ENCODE data around the gene SLC35F3. TPM values are rescaled to one million over a fixed set of nuclear protein-coding genes. Genes with fewer than 3 reads are reported as not detected.

The SLC35F3 gene
- total and polyA plus RNA-seq, 2 donors: 0.04 to 0.32 TPM

DNA sequence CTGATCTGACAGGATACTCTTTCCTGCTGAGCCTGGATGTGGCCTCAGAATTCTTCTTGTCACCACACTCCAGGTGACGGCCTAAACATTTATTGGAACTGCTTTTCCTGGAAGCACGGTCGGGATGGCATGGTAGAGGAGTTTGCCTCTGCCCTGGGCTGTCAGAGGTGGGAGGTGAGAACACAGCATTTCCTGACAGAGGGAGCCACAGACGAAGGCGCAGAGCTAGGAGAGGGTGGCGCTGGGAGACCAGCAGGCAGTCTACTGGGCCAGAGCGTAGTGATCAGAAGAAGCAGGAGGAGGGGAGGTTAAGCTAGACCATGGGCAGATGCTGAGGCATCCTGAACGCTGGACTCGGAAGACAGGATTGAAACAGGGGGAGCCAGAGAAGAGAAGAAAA, 315.2 kb downstream of the SLC35F3 start:
- H3K4me1 ChIP-seq (ENCODE audit: insufficient read depth): no peaks in the 10 kb centered on the region
- no peak for DNase-seq (ENCODE audit: extremely low spot score)
- no peak overlapping the region for H3K4me3 ChIP-seq (ENCODE audit: low read depth, low read length)
- H3K36me3 ChIP-seq (ENCODE audit: insufficient read depth): no peaks in the 10 kb centered on the region
- WGBS: 70% methylated on average over 9 of the region's 9 CpGs
- H3K27ac ChIP-seq (ENCODE audit: low read depth): no peak overlapping the region

DNA sequence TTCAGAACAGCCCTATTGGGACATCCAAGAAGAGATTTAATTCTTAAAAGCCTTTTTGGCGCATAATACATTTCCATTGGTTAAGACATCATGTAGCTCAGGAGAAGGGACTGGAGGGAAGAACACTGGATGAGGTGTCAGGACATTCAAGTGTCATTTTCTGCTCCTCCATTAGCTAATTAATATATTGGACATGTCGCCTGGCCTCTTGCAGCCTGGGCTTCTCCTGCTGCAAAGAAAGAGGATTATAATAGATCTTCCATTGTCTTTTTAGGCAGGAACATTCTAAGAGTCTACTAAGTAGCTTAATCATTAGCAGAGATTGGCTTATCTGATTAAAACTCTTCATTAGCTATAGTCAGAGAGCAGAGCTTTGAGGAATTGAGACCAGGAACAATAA, 317.1 kb downstream of the SLC35F3 start:
- Histone ChIP-seq H3K36me3 (ENCODE audit: insufficient read depth) (no peaks in the 10 kb centered on the region), H3K4me3 (ENCODE audit: low read depth, low read length) (no peak overlapping the region), H3K4me1 (ENCODE audit: insufficient read depth) (no peaks in the 10 kb centered on the region), H3K27ac (ENCODE audit: low read depth) (no peak overlapping the region)
- no peak for DNase-seq (ENCODE audit: extremely low spot score)
- 88% methylated on average over 2 of the region's 2 CpGs for WGBS

DNA sequence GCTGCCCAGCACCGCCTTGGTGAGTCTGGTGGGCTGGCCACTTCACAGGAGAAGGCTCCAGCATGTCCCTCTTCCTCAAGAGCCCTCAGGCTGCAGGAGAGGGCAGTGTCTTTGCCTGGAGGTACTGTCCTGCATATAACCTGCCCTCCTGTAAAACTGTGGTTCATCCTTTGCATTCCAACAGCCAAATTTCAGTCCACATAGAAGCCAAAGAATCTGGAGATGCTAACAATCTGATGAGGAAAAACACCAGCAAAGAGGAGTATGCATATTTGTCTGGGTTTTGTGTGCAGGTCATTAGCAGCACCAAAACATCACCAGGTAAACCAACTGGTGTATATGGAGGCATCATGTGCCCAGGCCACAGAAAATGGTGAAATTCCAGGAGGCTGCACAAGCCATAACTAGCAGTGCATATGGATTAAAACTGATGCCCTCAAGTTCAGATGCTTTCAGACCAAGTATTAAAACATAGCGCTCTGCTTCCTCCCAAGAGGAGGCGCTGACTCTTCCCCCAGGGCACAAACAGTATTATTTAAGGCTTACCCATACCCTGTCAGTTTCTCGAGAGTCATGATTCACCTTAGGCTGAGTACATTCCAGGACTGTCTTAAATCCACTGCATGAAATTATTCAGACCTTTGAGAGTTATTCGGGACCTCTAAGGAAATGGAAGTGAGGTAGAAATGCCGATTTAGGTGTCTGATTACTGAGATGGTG, 318.2 kb downstream of the SLC35F3 start:
- WGBS: 80% methylated on average over 6 of the region's 6 CpGs
- Histone ChIP-seq H3K4me3 (ENCODE audit: low read depth, low read length) (no peak overlapping the region), H3K4me1 (ENCODE audit: insufficient read depth) (no peaks in the 10 kb centered on the region), H3K27ac (ENCODE audit: low read depth) (no peak overlapping the region), H3K36me3 (ENCODE audit: insufficient read depth) (no peaks in the 10 kb centered on the region)
- DNase-seq (ENCODE audit: extremely low spot score): no peak

DNA sequence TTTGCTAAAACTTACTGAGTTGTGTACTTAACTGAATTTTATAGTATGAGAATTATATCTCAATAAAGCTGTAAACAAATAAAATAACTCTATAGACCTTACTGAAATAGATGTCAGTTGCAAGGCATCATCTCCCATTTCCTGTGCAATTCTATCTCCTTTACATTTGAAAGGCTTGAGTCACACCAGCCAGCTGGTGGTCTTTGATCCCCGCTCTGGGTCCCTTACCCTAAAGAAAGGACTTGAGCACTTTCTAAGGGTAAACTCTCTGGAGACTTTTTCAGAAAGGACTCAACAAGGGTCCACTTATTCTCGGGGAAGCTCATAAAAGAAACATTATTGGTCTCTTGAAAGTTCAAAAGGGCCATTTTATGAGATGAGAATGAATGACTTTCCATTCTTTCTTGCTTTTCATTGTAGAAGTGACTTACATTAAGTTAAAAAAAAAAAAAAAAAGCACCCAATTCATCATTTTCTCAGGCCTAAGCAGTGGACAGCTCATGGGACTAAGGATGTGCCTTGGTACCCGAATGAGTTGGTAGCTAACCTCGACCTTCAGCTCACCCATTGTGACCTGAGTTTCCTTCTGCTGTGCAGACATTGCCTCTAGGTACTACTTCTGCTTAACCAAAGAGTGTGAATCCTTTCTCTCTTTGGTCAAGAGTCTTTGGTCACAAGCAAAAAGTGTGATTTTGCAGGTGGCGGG, 321.8 kb downstream of the SLC35F3 start:
- Histone ChIP-seq H3K4me1 (ENCODE audit: insufficient read depth) (no peaks in the 10 kb centered on the region), H3K4me3 (ENCODE audit: low read depth, low read length) (no peak overlapping the region), H3K36me3 (ENCODE audit: insufficient read depth) (no peaks in the 10 kb centered on the region), H3K27ac (ENCODE audit: low read depth) (no peak overlapping the region)
- DNase-seq (ENCODE audit: extremely low spot score): no peak
- 59% methylated on average over 5 of the region's 5 CpGs for WGBS

DNA sequence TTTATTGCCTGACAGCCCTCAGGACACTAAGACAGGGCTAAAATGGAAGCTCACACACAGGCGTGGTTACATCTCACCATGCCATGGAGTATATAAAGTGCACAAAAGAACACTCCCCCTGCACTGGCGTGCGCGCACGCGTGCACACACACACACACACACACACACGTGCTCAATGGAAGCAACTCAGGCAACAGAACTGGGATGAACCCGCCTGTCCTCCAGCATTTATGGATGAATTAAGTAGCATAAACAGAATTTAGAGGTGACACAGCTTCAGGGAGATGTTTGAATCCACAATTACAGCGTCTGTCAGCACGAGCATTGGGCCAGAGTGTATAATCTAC, 322.3 kb downstream of the SLC35F3 start:
- Histone ChIP-seq H3K4me1 (ENCODE audit: insufficient read depth) (no peaks in the 10 kb centered on the region), H3K27ac (ENCODE audit: low read depth) (no peak overlapping the region), H3K4me3 (ENCODE audit: low read depth, low read length) (no peak overlapping the region), H3K36me3 (ENCODE audit: insufficient read depth) (no peaks in the 10 kb centered on the region)
- DNase-seq (ENCODE audit: extremely low spot score): no peak
- whole genome bisulfite sequencing: 61% methylated on average over 10 of the region's 10 CpGs

DNA sequence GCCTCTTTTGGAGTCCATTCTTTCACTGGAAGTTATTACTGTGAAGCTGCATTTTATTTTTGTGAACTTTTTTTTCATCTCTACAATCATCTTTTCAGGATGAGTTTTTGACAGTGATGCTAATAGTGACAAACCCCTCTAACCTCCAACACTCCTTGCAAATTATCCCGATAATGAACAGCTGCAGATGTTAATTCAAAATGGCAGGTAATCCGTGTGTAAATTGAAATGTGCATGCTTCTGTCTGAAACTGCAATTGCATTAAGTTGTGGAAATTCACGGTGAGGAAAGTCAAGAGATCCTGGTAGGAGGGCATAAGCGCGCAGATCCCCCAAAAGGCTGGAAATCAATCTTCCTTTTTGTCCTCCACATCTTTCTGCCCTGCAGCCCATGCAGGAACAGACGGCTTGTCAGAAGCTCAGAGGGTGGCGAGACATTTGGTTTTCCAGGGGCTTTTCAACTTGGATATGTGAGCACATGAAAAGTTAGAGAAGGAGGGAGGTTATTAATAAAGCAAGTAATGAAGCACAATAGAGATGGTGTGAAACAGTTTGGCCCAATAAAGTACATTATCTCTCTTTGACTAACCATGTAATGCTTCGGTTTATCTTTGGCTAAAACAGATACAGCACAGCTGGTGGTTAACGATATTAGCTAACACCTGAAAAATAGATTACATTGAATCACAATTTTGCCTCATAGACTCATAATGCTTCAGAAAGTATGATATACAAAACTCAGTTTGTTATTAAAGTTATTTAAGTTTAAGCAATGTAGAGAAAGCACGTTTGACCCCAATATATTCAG, 325.3 kb downstream of the SLC35F3 start:
- Histone ChIP-seq H3K4me3 (ENCODE audit: low read depth, low read length) (no peak overlapping the region), H3K4me1 (ENCODE audit: insufficient read depth) (no peaks in the 10 kb centered on the region), H3K27ac (ENCODE audit: low read depth) (no peak overlapping the region), H3K36me3 (ENCODE audit: insufficient read depth) (no peaks in the 10 kb centered on the region)
- no peak for DNase-seq (ENCODE audit: extremely low spot score)
- 70% methylated on average over 10 of the region's 10 CpGs for WGBS

DNA sequence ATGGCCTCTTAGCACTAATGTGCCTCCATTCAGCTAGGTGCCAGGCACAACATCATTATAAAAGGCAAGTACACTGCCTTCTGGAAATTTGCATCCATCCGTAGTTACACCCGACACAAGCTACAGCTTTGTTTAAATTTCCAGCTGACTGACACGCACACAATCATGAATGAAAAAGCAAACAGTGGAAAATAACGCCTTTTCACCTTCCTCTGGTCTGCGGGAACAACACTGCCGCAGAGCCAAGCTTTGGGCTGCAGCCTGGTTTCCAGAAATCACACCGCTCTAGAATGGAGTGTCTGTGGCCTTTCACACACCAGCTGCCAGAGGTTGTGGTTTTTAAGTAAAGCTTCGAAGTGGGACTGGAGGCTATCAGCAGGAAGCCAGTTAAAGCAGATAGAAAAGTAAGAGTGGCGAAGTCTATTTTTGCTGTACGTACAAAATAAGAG, 326.0 kb downstream of the SLC35F3 start:
- H3K27ac ChIP-seq (ENCODE audit: low read depth): no peak overlapping the region
- WGBS: 39% methylated on average over 10 of the region's 10 CpGs
- no peaks in the 10 kb centered on the region for H3K36me3 ChIP-seq (ENCODE audit: insufficient read depth)
- H3K4me3 ChIP-seq (ENCODE audit: low read depth, low read length): no peak overlapping the region
- H3K4me1 ChIP-seq (ENCODE audit: insufficient read depth): no peaks in the 10 kb centered on the region
- DNase-seq (ENCODE audit: extremely low spot score): no peak

DNA sequence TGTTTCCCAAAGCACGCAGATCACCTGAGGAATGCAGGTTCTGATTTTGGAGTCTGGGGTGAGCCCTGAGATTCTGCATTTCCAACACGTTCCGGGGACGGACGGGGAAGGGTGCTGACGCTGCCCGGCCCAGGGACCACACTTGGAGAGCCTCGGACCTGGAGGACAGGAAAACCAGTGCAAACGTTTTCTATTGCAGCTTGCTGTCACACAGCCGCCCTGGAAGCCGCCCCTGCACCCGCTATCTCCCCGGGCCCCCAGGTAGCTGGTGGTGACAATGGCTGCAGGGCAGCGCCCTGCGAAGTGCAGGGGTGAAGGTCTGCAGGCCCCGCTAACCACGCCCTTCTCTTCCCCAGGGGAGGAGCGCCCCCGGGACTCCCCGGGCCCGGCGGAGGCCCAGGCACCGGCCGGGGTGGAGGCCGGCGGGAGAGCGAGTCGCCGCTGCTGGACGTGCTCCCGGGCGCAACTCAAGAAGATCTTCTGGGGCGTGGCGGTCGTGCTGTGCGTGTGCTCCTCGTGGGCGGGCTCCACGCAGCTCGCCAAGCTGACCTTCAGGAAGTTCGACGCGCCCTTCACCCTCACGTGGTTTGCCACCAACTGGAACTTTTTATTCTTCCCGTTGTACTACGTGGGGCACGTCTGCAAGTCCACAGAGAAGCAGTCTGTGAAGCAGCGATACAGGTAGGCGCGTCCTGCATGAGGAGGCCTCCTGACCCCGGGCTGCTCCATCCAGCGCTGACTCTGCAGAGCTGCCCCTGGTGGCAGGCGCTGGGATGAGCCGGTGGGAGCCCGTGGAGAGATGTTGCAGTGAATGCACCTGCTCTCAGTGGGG, 326.8 kb downstream of the SLC35F3 start:
- no peak for DNase-seq (ENCODE audit: extremely low spot score)
- no peak overlapping the region for H3K4me3 ChIP-seq (ENCODE audit: low read depth, low read length)
- 63% methylated on average over 55 of the region's 55 CpGs for WGBS
- no peaks in the 10 kb centered on the region for H3K36me3 ChIP-seq (ENCODE audit: insufficient read depth)
- no peak overlapping the region for H3K27ac ChIP-seq (ENCODE audit: low read depth)
- no peaks in the 10 kb centered on the region for H3K4me1 ChIP-seq (ENCODE audit: insufficient read depth)

DNA sequence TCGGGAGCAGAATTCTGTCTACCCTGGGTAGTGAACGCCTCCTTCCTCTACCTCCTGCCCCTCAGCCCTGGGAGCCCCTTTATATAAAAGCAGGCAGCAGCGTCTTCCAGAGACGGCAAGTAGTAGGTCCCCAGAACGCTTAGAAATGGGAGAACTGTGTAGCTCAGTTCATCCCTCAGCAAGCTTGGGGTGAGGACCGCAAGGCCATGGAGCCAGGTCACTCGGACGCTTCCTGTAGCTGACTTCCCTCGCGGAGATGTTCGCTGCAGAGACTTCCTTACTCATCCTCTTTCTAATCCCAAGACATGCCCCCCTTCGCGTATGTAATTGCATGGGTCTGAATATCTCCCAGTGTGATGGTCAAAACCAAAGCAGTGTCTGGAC, 327.4 kb downstream of the SLC35F3 start:
- H3K4me3 ChIP-seq (ENCODE audit: low read depth, low read length): no peak overlapping the region
- no peak for DNase-seq (ENCODE audit: extremely low spot score)
- no peak overlapping the region for H3K27ac ChIP-seq (ENCODE audit: low read depth)
- no peaks in the 10 kb centered on the region for H3K4me1 ChIP-seq (ENCODE audit: insufficient read depth)
- 87% methylated on average over 13 of the region's 13 CpGs for WGBS
- no peaks in the 10 kb centered on the region for H3K36me3 ChIP-seq (ENCODE audit: insufficient read depth)

DNA sequence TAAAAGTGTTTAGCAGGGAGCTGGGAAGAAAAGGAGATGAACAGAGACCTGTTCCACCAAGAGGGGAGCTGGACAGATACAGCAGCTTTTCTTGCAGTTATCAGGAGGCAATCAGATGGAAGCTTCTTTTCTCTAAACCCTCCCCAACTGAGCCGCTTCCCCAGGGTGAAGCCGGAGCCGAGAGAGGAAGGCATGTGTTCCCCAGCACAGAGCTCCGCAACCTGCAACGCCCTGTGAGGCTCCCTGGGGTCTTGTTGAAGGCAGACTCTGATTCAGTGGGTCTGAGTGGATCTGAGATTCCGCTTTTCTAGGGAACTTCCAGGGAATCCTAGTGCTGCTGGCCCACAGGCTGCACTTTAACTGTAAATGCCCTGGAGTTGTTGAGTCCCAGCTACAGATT, 329.7 kb downstream of the SLC35F3 start:
- 46% methylated on average over 6 of the region's 6 CpGs for WGBS
- no peak for DNase-seq (ENCODE audit: extremely low spot score)
- Histone ChIP-seq H3K36me3 (ENCODE audit: insufficient read depth) (no peaks in the 10 kb centered on the region), H3K4me3 (ENCODE audit: low read depth, low read length) (no peak overlapping the region), H3K4me1 (ENCODE audit: insufficient read depth) (no peaks in the 10 kb centered on the region), H3K27ac (ENCODE audit: low read depth) (no peak overlapping the region)

DNA sequence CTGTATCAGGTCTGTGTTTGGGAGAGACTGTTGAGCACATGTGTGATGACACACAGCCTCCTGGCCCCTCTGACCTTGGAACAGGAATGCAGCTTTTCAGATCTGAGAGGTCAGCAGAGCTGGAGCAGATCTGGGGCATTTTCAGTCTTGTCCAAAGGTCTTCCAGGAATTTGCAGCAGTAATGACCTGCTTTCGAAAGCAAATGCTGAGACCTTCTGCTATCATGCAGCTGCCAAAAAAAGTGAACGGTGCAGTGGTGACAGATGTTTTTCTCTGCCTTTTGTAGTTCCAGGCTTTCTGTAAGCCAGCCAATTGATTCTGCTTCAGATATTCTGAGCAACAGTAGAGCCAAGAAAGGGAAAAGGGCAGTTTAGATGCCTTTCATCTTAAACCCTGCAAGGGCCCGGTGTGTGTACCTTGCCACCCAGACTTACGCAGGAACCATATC, 331.0 kb downstream of the SLC35F3 start:
- no peaks in the 10 kb centered on the region for H3K36me3 ChIP-seq (ENCODE audit: insufficient read depth)
- H3K27ac ChIP-seq (ENCODE audit: low read depth): no peak overlapping the region
- H3K4me3 ChIP-seq (ENCODE audit: low read depth, low read length): no peak overlapping the region
- no peak for DNase-seq (ENCODE audit: extremely low spot score)
- H3K4me1 ChIP-seq (ENCODE audit: insufficient read depth): no peaks in the 10 kb centered on the region
- WGBS: 33% methylated on average over 4 of the region's 4 CpGs

DNA sequence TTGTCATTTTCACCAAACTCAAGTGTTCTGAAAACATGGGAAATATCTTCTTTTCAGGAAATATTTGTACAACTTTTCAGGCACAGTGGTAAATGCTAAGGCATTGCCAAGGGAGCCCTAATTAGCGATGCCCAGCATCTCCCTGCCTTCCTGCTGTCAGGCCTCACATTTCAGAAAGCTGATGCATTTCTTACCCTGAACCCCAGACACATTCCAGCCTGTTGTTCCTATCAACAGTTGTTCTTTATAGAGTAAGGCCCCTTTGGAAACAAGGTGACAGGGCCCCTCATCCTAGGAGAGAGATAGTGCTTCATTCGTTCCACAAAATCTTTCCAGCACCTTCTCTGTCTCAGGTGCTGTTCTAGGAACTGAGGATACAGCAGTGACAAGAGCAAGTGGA, 332.9 kb downstream of the SLC35F3 start:
- Histone ChIP-seq H3K36me3 (ENCODE audit: insufficient read depth) (no peaks in the 10 kb centered on the region), H3K4me3 (ENCODE audit: low read depth, low read length) (no peak overlapping the region), H3K4me1 (ENCODE audit: insufficient read depth) (no peaks in the 10 kb centered on the region), H3K27ac (ENCODE audit: low read depth) (no peak overlapping the region)
- WGBS: 82% methylated on average over 2 of the region's 2 CpGs
- DNase-seq (ENCODE audit: extremely low spot score): no peak

DNA sequence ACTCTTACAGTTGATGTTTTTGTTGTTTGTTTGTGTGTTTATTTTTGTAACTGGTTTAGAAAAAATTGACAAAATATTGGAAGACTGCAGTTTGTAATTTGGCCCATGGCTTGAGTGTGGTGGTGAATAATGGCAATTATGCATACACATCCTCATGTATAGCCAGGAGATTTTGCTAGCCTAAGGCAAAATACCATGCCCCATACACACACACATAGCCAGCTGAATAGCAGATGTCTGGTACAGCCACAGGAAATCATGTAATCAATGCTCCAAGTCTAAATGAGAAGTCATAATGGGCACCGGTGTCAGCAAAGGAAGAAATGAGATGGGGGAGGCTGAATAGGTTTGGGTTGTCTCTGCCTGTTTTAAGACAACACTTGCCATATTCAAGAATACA, 333.6 kb downstream of the SLC35F3 start:
- Histone ChIP-seq H3K4me1 (ENCODE audit: insufficient read depth) (no peaks in the 10 kb centered on the region), H3K36me3 (ENCODE audit: insufficient read depth) (no peaks in the 10 kb centered on the region), H3K27ac (ENCODE audit: low read depth) (no peak overlapping the region), H3K4me3 (ENCODE audit: low read depth, low read length) (no peak overlapping the region)
- WGBS: 85% methylated on average over 1 of the region's 1 CpG
- no peak for DNase-seq (ENCODE audit: extremely low spot score)
